Right lobe of liver (tissue), 6 donors: Measurements from ENCODE around the gene PCCA. TPM values are rescaled to one million over a fixed set of nuclear protein-coding genes. Genes with fewer than 3 reads are reported as not detected.

Experiments used
- ATAC-seq, 4 donors: fragments of 200-7000 bp; cut with Tn5 transposase; one replicate each; pipeline ENCODE4 v1.9.1; 2020; ENCODE audit warnings: mild to moderate bottlenecking in 4 of 4, moderate library complexity in 4 of 4
- DNase-seq, 3 donors: peaks; one replicate each; pipeline ENCODE4 v3.0.0-alpha.2; 2020
- H3K27ac ChIP-seq, 3 donors: fragments of 200-600 bp; one replicate each; pipeline ENCODE4 v1.8.0; 2022
- H3K27me3 ChIP-seq, 2 donors: fragments of 200-600 bp; one replicate each; pipeline ENCODE4 v1.8.0; 2022
- H3K36me3 ChIP-seq, 4 donors: fragments of 200-600 bp; sonication (generic) in 1 of 4; one replicate each; pipeline versions ENCODE4 v1.5.1 to v1.8.0; 2017 to 2022; ENCODE audit warnings: control low read depth in 1 of 4
- H3K4me1 ChIP-seq, 4 donors: fragments of 200-600 bp; sonication (generic) in 1 of 4; one replicate each; pipeline versions ENCODE4 v1.5.1 to v1.8.0; 2017 to 2022; ENCODE audit warnings: control low read depth in 1 of 4
- H3K4me3 ChIP-seq, 3 donors: fragments of 200-600 bp; one replicate each; pipeline ENCODE4 v1.8.0; 2022
- H3K9me3 ChIP-seq, 4 donors: fragments of 200-600 bp; sonication (generic) in 1 of 4; one replicate each; pipeline versions ENCODE4 v1.5.1 to v1.8.0; 2017 to 2022; ENCODE audit warnings: control low read depth in 1 of 4
- POLR2A ChIP-seq: fragments of 450-650 bp; IDR thresholded peaks from one replicate; pipeline ENCODE4 v1.6.1; 2017; ENCODE audit warnings: antibody characterized with exemption, mild to moderate bottlenecking
- WGBS: methylation state at CpG from one replicate; pipeline ENCODE4 v1.1.6; 2018; ENCODE audit warnings: low coverage, low lambda C conversion rate; ENCODE audit not compliant: insufficient coverage; ENCODE audit errors: missing lambda C conversion rate; 5-methylcytosine and 5-hydroxymethylcytosine counted together
- intact Hi-C, 2 donors: fragments of 100-400 bp; cut with DNase I; formaldehyde crosslinking; loops; one replicate each; pipeline versions ENCODE4 v1.11.2 to v1.14.1; 2022
- total RNA-seq, 6 experiments: library from RNA; depleted of rRNA in 2 of 6; stranded (reverse); fragments of >200 nt in 2 of 6; fragmentation: NEBNext Ultra II Directional in 3 of 6; extraction: Animal tissue kit (Norgen Biotek cat#: 25700) in 3 of 6; gene quantifications; one replicate each; pipeline versions ENCODE4 v1.1.0 to v1.2.4, GENCODE V29; 2016 to 2023
- TF ChIP-seq, protein P1 (sequence below), 4 donors: fragments of 200-600 bp in 3 of 4; fragments of 450-650 bp in 1 of 4; IDR thresholded peaks; one replicate each; pipeline versions ENCODE4 v1.5.1 to v1.8.0; 2016 to 2022; ENCODE audit warnings: antibody characterized with exemption in 4 of 4, mild to moderate bottlenecking in 2 of 4
- donor health status: DM: no; HTN: yes; CAD: no.
- donor health status: DM: no; HTN: no; CAD: no.
- donor health status: DM: no; HTN: no; CAD: no.
- donor health status: DM: no; HTN: yes; CAD: no.
- donor health status: DM: no; HTN: yes; CAD: no.

Gene PCCA
- total RNA-seq, 6 experiments from 2014 or later = 58.2 to 161 (median 85.2) TPM

DNA sequence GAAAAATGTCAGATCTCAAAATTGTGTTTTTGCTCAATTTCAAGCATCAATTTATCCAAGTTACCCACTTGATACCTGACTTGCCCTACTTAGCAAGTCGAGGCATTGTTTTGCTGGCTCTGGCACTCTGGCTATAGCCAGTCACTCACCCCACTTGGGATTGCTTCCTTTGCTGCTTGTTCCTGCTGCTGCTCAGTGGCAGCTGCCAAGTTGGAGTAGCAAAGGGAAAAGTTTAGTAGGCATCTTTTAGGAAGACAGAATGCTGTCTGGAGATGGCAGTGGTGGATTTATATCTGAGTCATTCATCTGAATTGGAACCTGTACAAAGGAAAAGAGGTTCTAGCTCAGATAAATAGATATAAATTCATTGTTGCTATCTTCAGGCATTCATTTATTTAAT is 41.2 kb downstream of the PCCA start:
- Histone ChIP-seq H3K36me3 (no peaks in the 10 kb centered on the region), H3K4me3 (no peak overlapping the region), H3K27me3 (no peaks in the 10 kb centered on the region), H3K4me1 (peaks cover 0 to 27% (median 6%) of the 10 kb centered on the region in 4 donors), H3K27ac (peak overlapping the region in 1 of 3 donors; percentile 67), H3K9me3 (no peaks in the 10 kb centered on the region)
- ATAC-seq (peak; percentile 29 to 40 (median 34)), DNase-seq (no peak)
- intact Hi-C loops = no loop called here
- no peak for TF ChIP-seq POLR2A
- TF ChIP-seq, protein P1, sequence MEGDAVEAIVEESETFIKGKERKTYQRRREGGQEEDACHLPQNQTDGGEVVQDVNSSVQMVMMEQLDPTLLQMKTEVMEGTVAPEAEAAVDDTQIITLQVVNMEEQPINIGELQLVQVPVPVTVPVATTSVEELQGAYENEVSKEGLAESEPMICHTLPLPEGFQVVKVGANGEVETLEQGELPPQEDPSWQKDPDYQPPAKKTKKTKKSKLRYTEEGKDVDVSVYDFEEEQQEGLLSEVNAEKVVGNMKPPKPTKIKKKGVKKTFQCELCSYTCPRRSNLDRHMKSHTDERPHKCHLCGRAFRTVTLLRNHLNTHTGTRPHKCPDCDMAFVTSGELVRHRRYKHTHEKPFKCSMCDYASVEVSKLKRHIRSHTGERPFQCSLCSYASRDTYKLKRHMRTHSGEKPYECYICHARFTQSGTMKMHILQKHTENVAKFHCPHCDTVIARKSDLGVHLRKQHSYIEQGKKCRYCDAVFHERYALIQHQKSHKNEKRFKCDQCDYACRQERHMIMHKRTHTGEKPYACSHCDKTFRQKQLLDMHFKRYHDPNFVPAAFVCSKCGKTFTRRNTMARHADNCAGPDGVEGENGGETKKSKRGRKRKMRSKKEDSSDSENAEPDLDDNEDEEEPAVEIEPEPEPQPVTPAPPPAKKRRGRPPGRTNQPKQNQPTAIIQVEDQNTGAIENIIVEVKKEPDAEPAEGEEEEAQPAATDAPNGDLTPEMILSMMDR (IDR thresholded peaks at IDR 0.05) = no peak
- 43% methylated on average over 1 of the region's 1 CpG for WGBS

DNA sequence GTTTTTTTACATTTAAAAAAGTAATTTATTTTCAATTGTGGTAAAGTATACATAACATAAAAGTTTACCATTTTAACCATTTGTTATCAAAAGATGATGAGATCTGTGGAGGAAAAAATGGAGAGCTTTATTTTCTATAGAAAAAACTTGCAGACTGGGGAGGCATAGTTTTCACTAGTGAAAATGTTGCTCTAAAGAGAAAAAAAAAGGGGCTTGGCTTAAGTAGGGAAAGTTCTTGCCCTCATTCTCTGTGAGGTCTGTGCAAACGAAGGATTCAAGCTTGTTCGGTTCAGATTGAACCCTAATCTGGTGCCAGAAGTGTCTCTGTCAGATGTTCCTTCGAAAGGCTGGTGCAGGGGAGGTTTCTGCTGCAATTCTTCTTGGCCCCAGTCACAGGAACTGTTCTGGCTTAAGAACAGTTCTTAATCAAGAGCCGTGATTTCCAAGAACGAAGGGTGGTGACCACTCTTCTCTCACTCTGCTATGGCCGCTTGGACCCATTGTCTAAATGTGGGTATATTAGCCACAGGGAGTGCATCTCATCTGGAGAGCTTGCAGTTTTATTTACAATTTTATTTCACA is 42.1 kb downstream of the PCCA start:
- ATAC-seq (no peak), DNase-seq (no peak)
- no peaks in the 10 kb centered on the region for H3K36me3 ChIP-seq
- H3K4me1 ChIP-seq = peaks cover 0 to 27% (median 6%) of the 10 kb centered on the region in 4 donors
- H3K27ac ChIP-seq = no peak overlapping the region
- TF ChIP-seq, protein P1 (IDR thresholded peaks at IDR 0.05) = no peak
- TF ChIP-seq POLR2A = no peak
- no peaks in the 10 kb centered on the region for H3K27me3 ChIP-seq
- 84% methylated on average over 5 of the region's 6 CpGs for WGBS
- H3K4me3 ChIP-seq = no peak overlapping the region
- no peaks in the 10 kb centered on the region for H3K9me3 ChIP-seq
- intact Hi-C loops = no loop called here

DNA sequence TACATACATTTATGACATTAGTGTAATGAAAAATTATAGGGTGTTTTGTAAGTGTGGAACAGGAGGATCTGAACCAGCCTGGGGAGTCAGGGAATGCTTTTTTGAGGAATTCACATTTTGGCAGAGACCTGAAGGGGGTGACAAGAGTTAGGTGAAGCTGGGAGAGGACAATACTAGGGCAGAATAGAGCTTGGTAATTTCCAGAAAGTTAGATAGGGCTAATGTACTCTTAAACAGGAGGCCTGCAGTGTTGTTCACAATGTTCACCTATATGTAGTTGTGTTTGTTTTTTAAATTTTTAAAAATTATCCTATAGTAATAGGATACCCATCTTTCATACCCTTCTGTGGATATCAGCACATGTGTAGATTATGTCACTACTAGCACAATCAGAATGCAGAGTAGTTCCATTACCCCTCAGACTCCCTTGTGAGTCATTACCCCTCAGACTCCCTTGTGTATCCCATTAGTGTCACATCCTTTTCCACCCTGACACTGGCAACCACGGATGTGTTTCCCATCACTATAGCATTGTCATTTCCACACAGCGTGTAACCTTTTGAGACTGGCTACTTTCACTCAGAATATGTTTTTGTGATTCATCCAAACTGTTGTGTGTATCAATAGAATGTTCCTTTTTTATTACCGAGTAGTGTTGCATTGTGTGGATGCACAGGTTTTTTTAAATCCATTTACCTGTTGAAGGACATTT is 43.1 kb downstream of the PCCA start:
- H3K9me3 ChIP-seq = no peaks in the 10 kb centered on the region
- no peak overlapping the region for H3K4me3 ChIP-seq
- no peak for TF ChIP-seq POLR2A
- TF ChIP-seq, protein P1 (IDR thresholded peaks at IDR 0.05) = no peak
- no peaks in the 10 kb centered on the region for H3K36me3 ChIP-seq
- no peaks in the 10 kb centered on the region for H3K27me3 ChIP-seq
- intact Hi-C loops = no loop called here
- no peak overlapping the region for H3K27ac ChIP-seq
- ATAC-seq = peak in 2 of 4 donors; percentile 18 to 65
- peaks cover 0 to 21% (median 6%) of the 10 kb centered on the region in 4 donors for H3K4me1 ChIP-seq
- WGBS = 63% methylated on average over 3 of the region's 3 CpGs
- no peak for DNase-seq

DNA sequence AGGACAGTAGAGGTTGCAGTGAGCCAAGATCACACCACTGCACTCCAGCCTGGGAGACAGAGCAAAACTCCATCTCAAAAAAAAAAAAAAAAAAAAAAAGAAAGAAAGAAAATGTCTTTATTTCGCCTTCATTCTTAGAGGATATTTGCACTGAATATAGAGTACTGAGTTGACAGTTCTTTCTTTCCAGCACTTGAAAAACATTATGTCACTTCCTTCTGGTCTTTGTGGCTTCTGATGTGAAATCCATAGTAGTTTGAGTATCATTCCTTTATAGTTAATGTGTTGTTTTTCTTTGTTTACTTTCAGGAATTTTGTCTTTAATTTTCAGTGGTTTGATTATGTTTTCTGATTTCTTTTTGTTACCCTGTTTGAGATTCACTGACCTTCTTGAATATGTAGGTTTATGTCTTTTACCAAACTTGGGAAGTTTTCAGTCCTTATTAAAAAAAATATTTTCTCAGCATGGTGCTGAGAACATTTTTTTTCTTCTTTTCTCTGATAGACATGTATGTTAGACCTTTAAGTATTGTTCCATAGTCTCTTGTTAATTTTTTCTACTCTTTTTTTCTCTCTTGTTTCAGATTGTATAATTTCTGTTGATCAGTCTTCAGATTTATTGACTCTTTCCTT is 50.1 kb downstream of the PCCA start:
- H3K27ac ChIP-seq = no peak overlapping the region
- H3K27me3 ChIP-seq = no peaks in the 10 kb centered on the region
- intact Hi-C loops = no loop called here
- TF ChIP-seq, protein P1 (IDR thresholded peaks at IDR 0.05) = no peak
- TF ChIP-seq POLR2A = no peak
- no peak overlapping the region for H3K4me3 ChIP-seq
- ATAC-seq (no peak), DNase-seq (no peak)
- no peaks in the 10 kb centered on the region for H3K4me1 ChIP-seq
- WGBS = 91% methylated on average over 1 of the region's 1 CpG
- no peaks in the 10 kb centered on the region for H3K9me3 ChIP-seq
- H3K36me3 ChIP-seq = no peaks in the 10 kb centered on the region
